Measurements from ENCODE around the gene PITX2.

- TF ChIP-seq EZH2 (IDR thresholded peaks at IDR 0.05; ENCODE audit: insufficient read depth, poor library complexity, severe bottlenecking) (no peak), EZH2phosphoT487 (IDR thresholded peaks at IDR 0.05; ENCODE audit: insufficient read depth, low read depth) (no peak)
Measured at GRCh38 chr4:110614173-110614963, 8.5 kb downstream of the PITX2 start.
